GM12892 (cell line): ENCODE results near the gene IL17REL.

Source experiments
- POLR2A ChIP-seq: IDR thresholded peaks from 2 replicates; pipeline ENCODE4 v1.6.1; 2011; ENCODE audit warnings: low read depth, low read length, control low read depth
- TAF1 ChIP-seq: IDR thresholded peaks from 2 replicates; pipeline ENCODE4 v1.6.1; 2011; ENCODE audit warnings: low read depth, mild to moderate bottlenecking, control low read depth, low read length, borderline replicate concordance

DNA sequence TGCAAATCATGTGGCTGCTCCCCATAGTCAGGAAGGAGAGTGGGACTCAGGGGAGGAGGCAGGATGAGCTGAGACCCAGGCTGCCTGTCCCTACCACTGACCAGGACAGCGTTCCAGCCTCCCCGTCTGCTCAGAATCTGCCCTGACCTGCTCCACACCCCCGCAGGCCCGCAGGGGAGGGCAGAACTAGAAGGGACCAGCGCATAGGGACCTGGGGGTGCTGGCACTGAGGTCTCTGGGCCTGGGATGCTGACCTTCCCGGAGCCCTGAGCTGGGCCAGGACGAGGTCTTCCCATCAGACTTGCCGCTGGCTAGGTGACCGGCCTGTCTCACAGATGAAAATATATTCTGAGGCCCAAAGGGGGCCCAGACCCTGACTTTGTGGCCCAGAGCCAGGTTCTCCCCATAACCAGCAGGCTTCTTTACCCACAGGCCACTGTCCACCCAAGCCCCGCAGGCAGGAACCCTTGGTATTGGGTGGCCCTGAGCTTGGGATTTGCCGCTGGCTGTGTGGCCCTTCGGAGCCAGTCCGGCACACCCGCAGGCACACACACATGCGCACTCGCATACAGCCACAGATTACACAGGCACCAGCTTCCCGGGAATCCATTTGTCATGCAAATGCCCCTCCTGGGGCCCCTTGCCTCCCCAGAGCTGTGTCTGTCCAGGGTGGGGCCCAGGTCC is 65.8 kb downstream of the IL17REL start:
- TF ChIP-seq TAF1: no peak
- TF ChIP-seq POLR2A: no peak
